ENCODE data around the gene BACH2. TPM values are rescaled to one million over a fixed set of nuclear protein-coding genes. Genes with fewer than 3 reads are reported as not detected.

The BACH2 gene
- total and polyA plus RNA-seq, 10 of the 15 experiments (the other 5 are each of a cell fraction or from before 2014, with no cell fraction given) = 0.03 to 0.28 (median 0.04) TPM; not detected in 3

- no peaks in the 10 kb centered on the region for H3K4me1 ChIP-seq (ENCODE audit: control insufficient read depth, insufficient read depth, low read length)
- TF ChIP-seq RFX5 (IDR thresholded peaks at IDR 0.05; ENCODE audit: low read depth, low read length) = no peak
- TF ChIP-seq CBX3 (IDR thresholded peaks at IDR 0.05; ENCODE audit: borderline replicate concordance, low read depth) = no peak
- TF ChIP-seq RAD51 (IDR thresholded peaks at IDR 0.05) = no peak
- no peak for TF ChIP-seq STAT3 (IDR thresholded peaks at IDR 0.05; ENCODE audit: low read depth, low read length)
- TF ChIP-seq E2F4 (IDR thresholded peaks at IDR 0.05; ENCODE audit: low read depth, low read length) = no peak
- TF ChIP-seq USF1 (IDR thresholded peaks at IDR 0.05; ENCODE audit: borderline replicate concordance, extremely low read length, insufficient read depth, low read depth, low read length) = no peak
- TF ChIP-seq FOXM1 (IDR thresholded peaks at IDR 0.05; ENCODE audit: low read depth, low read length) = no peak
- no peak for TF ChIP-seq SMC3 (IDR thresholded peaks at IDR 0.05; ENCODE audit: borderline replicate concordance, low read length)
- TF ChIP-seq ATF7 (IDR thresholded peaks at IDR 0.05; ENCODE audit: low read depth) = no peak
- no peak for TF ChIP-seq BCLAF1 (IDR thresholded peaks at IDR 0.05)
- no peak for TF ChIP-seq IKZF1 (conservative IDR thresholded peaks at IDR 0.05)
- no peak for TF ChIP-seq YBX1 (IDR thresholded peaks at IDR 0.05)
- intact Hi-C loops (cut with micrococcal nuclease; ENCODE audit: unreplicated experiment) = no loop called here
- H3K9ac ChIP-seq (ENCODE audit: control insufficient read depth, insufficient read depth, low read length) = no peak overlapping the region
- ATAC-seq (no peak), DNase-seq (ENCODE audit: low read depth, low spot score) (no peak), FAIRE-seq (no peak)
- H3K9me3 ChIP-seq (replicated peaks; ENCODE audit: control insufficient read depth, insufficient read depth, low read length) = no peaks in the 10 kb centered on the region; the same call in 2 of the 3 replicates
- no peaks in the 10 kb centered on the region for H3K36me3 ChIP-seq (ENCODE audit: control insufficient read depth in 2 of 2, insufficient read depth in 2 of 2, low read length in 1 of 2)
- H3K27ac ChIP-seq (ENCODE audit: control insufficient read depth, insufficient read depth) = no peak overlapping the region
- ChIA-PET POLR2A (no interaction called here), SMC1A (ENCODE audit: uncharacterized antibody, unreplicated experiment) (interaction anchor here (0.7 to 0.9 kb wide), 2 partner anchors 10 to 82 kb away, joined by 3 to 4 read pairs; no protein-coding TSS in a partner anchor), RAD21 (ENCODE audit: unreplicated experiment) (interaction anchor here (0.6 kb wide), 1 partner anchor 9 kb away, joined by 3 read pairs; no protein-coding TSS in a partner anchor), CTCF (no interaction called here)
- WGBS (ENCODE audit: insufficient coverage, insufficient replicate concordance, low lambda C conversion rate, missing lambda C conversion rate) = 36% methylated on average over 4 of the region's 4 CpGs
- peaks cover 0 to 2% of the 10 kb centered on the region in 2 experiments; a peak in 1 of 4 replicates for H3K27me3 ChIP-seq (replicated peaks in 1 of 2; ENCODE audit: control insufficient read depth in 2 of 2, insufficient read depth in 2 of 2, low read length in 1 of 2)
- H4K20me1 ChIP-seq (ENCODE audit: control insufficient read depth, insufficient read depth) = no peaks in the 10 kb centered on the region
- no peak overlapping the region for H2AFZ ChIP-seq (ENCODE audit: control insufficient read depth, low read depth, low read length)
- no peaks in the 10 kb centered on the region for H3K79me2 ChIP-seq (ENCODE audit: control insufficient read depth, insufficient read depth, low read length)
- in situ Hi-C loops (cut with MboI) = no loop called here
- no peak overlapping the region for H3K4me2 ChIP-seq (ENCODE audit: control insufficient read depth, insufficient read depth)
- BruUV-seq (replicated peaks) = no TSS peak
- H3K4me3 ChIP-seq = no peak overlapping the region
These were observed 102.2 kb downstream of the BACH2 start for GRCh38 chr6:90194371-90194841.
